ENCODE data around the gene TTC38.

TTC38 gene

DNA sequence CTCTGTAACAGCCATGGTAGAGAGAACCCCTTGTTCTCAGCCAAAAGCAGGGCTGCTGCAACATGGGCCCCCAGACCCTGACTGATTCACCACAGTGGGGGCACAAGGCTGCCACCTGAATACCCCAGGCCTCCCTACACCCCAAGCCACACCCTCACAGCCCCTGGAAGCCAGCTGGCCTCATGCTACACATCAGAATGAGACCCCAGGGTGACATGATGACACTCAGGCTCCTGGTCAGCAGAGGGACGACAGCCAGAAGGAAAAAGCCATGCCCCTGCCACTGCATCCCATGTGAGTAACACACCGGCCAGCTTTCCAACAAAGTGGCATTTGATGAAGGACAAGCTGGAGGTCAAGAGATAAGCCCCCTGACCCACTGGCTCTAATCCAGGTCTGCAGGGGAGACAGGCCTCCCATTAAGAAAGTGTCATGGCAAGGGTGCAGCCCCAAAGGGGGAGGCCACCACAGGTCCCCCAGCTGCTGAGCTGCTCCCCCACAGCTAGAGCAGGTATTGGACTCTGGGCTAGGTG lies 20.3 kb upstream of the TTC38 start:
- Histone ChIP-seq H3K4me2 (ENCODE audit: low read length) (no peak overlapping the region), H3K9ac (no peak overlapping the region), H3K79me2 (no peaks in the 10 kb centered on the region), H3K27ac (no peak overlapping the region), H3K36me3 (ENCODE audit: control insufficient read depth, insufficient read depth, low read length) (no peaks in the 10 kb centered on the region), H3K27me3 (ENCODE audit: control insufficient read depth, insufficient read depth, low read length) (no peaks in the 10 kb centered on the region), H3K4me1 (no peaks in the 10 kb centered on the region), H3K9me3 (ENCODE audit: control insufficient read depth, low read length) (no peaks in the 10 kb centered on the region), H3K4me3 (ENCODE audit: low read depth, low read length) (no peak overlapping the region), H2AFZ (no peak overlapping the region)
- TF ChIP-seq, protein P1, sequence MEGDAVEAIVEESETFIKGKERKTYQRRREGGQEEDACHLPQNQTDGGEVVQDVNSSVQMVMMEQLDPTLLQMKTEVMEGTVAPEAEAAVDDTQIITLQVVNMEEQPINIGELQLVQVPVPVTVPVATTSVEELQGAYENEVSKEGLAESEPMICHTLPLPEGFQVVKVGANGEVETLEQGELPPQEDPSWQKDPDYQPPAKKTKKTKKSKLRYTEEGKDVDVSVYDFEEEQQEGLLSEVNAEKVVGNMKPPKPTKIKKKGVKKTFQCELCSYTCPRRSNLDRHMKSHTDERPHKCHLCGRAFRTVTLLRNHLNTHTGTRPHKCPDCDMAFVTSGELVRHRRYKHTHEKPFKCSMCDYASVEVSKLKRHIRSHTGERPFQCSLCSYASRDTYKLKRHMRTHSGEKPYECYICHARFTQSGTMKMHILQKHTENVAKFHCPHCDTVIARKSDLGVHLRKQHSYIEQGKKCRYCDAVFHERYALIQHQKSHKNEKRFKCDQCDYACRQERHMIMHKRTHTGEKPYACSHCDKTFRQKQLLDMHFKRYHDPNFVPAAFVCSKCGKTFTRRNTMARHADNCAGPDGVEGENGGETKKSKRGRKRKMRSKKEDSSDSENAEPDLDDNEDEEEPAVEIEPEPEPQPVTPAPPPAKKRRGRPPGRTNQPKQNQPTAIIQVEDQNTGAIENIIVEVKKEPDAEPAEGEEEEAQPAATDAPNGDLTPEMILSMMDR (IDR thresholded peaks at IDR 0.05), result no peak

DNA sequence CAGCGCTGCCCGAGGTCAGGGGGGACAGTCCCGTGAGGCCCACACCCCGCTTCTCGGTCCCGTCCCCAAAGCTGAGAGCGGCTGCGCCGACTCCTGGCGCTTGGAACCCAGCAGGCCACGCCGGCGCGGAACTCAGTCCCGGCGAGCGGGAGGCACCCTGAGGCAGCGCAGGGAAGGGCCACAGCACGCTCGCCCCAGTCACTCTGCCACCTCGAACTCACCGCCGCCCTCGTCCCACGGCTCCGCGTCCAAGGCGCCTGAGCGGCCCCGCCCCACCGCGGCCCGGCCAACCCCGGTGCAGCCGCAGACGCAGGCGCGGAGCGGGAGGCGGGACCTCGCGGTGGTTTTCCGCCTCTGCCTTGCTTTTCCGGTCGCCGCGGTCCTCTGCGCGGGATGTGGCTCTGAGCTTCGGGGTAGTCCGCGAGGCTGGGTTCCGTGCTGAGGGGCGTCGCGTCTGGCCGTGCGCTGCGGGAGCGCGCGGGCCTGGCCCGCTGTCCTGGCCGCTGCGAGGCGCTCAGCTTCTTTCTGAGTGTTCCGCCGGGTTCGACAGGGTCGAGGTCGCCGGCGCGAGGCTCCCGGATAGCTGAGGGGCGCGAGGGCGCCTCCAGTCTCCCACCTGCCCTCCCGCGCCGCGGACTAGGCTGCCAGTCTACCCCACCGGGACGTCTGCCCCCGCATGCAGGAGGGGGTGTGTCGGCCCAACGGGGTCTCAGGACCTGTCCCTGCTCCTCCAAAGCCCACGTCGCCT lies 17.6 kb upstream of the TTC38 start, which contains the start of gene CDPF1:
Gene CDPF1 (minus strand): TSS at position 259 of the 748 bp plus-strand sequence. CDS start 2,009 bp downstream, outside the sequence.
- H3K9me3 ChIP-seq (ENCODE audit: control insufficient read depth, low read length), result no peaks in the 10 kb centered on the region
- no peaks in the 10 kb centered on the region for H3K27me3 ChIP-seq (ENCODE audit: control insufficient read depth, insufficient read depth, low read length)
- H3K79me2 ChIP-seq, result no peaks in the 10 kb centered on the region
- H3K4me3 ChIP-seq (ENCODE audit: low read depth, low read length), result peak within 1 kb of the TSS; percentile 85
- no peaks in the 10 kb centered on the region for H3K36me3 ChIP-seq (ENCODE audit: control insufficient read depth, insufficient read depth, low read length)
- no peaks in the 10 kb centered on the region for H3K4me1 ChIP-seq
- H2AFZ ChIP-seq, result peak within 1 kb of the TSS; percentile 88
- peak within 1 kb of the TSS; percentile 72 for H3K9ac ChIP-seq
- peak within 1 kb of the TSS; percentile 63 for H3K27ac ChIP-seq
- TF ChIP-seq, protein P1 (IDR thresholded peaks at IDR 0.05), result no peak
- peak within 1 kb of the TSS; percentile 99 for H3K4me2 ChIP-seq (ENCODE audit: low read length)

DNA sequence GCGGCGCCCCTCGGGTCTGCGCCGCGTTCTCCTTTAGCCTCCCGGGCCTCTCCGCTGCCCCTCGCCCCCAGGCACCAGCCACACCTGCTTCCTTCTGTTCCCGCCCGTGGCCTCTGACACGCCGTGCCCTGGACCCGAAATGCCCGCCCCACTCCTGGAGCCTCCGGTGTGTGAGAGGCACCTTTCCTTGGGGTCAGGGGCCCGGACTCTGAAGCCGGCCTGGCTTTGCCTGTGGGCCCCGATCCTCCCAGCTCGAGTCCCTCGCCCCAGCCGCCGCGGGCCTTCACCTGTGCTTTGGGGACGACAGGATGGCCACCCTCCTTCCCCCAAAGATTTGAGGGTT lies 17.1 kb upstream of the TTC38 start:
- Histone ChIP-seq H3K79me2 (no peaks in the 10 kb centered on the region), H3K27ac (peak overlapping the region; percentile 63), H2AFZ (peak overlapping the region; percentile 88), H3K4me2 (ENCODE audit: low read length) (peak overlapping the region; percentile 99), H3K4me3 (ENCODE audit: low read depth, low read length) (peak overlapping the region; percentile 85), H3K27me3 (ENCODE audit: control insufficient read depth, insufficient read depth, low read length) (no peaks in the 10 kb centered on the region), H3K36me3 (ENCODE audit: control insufficient read depth, insufficient read depth, low read length) (no peaks in the 10 kb centered on the region), H3K4me1 (no peaks in the 10 kb centered on the region), H3K9ac (peak overlapping the region; percentile 28), H3K9me3 (ENCODE audit: control insufficient read depth, low read length) (no peaks in the 10 kb centered on the region)
- TF ChIP-seq, protein P1 (IDR thresholded peaks at IDR 0.05), result no peak

DNA sequence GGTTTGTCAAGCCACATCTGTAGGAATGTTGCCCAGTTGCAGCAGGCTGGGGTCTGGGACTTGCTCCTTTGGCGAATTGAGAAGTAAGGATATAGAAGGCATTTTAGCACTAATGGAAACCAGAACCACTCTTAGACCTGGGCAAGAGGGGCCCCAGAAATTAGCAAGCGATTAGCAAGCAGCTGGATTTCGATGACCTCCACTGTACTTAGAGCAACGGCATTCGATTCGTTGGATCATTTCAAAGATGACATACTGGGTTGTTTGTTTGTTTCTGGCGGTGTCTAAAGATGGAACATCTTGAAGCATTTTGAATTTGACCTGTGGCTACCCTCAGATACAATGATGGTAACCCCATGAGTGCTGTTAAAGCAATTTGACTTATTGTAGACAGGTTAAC lies 16.5 kb upstream of the TTC38 start:
- H2AFZ ChIP-seq, result peak overlapping the region; percentile 88
- TF ChIP-seq, protein P1 (IDR thresholded peaks at IDR 0.05), result no peak
- peak overlapping the region; percentile 85 for H3K4me3 ChIP-seq (ENCODE audit: low read depth, low read length)
- no peaks in the 10 kb centered on the region for H3K4me1 ChIP-seq
- H3K9ac ChIP-seq, result no peak overlapping the region
- no peaks in the 10 kb centered on the region for H3K27me3 ChIP-seq (ENCODE audit: control insufficient read depth, insufficient read depth, low read length)
- H3K9me3 ChIP-seq (ENCODE audit: control insufficient read depth, low read length), result no peaks in the 10 kb centered on the region
- H3K79me2 ChIP-seq, result no peaks in the 10 kb centered on the region
- peak overlapping the region; percentile 99 for H3K4me2 ChIP-seq (ENCODE audit: low read length)
- no peak overlapping the region for H3K27ac ChIP-seq
- H3K36me3 ChIP-seq (ENCODE audit: control insufficient read depth, insufficient read depth, low read length), result no peaks in the 10 kb centered on the region

Measured in parathyroid adenoma (tissue), 2 donors.